Measurements from ENCODE around the gene NRF1.

GRCh38 chr7:129609666-129610065 is 1.9 kb upstream of the NRF1 start:
- TF ChIP-seq CTCF (IDR thresholded peaks at IDR 0.05; ENCODE audit: low read length) = no peak
- no peak for TF ChIP-seq EZH2 (IDR thresholded peaks at IDR 0.05; ENCODE audit: borderline replicate concordance, low read length)
